Jurkat, Clone E6-1 (cell line): Measurements from ENCODE around the gene MYO1B.

Experiments used
- DNase-seq: peaks from one replicate; pipeline ENCODE4 v3.0.0-alpha.2; 2011; ENCODE audit warnings: low read depth, low spot score
- H3K4me3 ChIP-seq: 2 replicates; pipeline ENCODE4 v1.5.1; 2011; ENCODE audit warnings: mild to moderate bottlenecking, low read length, control low read depth, moderate library complexity

MYO1B gene

GRCh38 chr2:191463790-191464189, 218.6 kb downstream of the MYO1B start:
- DNase-seq = no peak
- H3K4me3 ChIP-seq = no peak overlapping the region

- no peak overlapping the region for H3K4me3 ChIP-seq
- DNase-seq = no peak
Measured at GRCh38 chr2:191465766-191466420, 220.7 kb downstream of the MYO1B start.

- DNase-seq = no peak
- no peak overlapping the region for H3K4me3 ChIP-seq
Measured at GRCh38 chr2:191467113-191467512, 221.9 kb downstream of the MYO1B start.

GRCh38 chr2:191470306-191470705, 225.1 kb downstream of the MYO1B start:
- no peak for DNase-seq
- H3K4me3 ChIP-seq = no peak overlapping the region

GRCh38 chr2:191474464-191474863, 229.3 kb downstream of the MYO1B start:
- H3K4me3 ChIP-seq = no peak overlapping the region

More at GRCh38 chr2:191474464-191474863, 229.3 kb downstream of the MYO1B start:
- DNase-seq = no peak
